MG63 (cell line): ENCODE results near the gene TMC4. TPM values are rescaled to one million over a fixed set of nuclear protein-coding genes. Genes with fewer than 3 reads are reported as not detected.
"Not testable (repeated sequence)": the region's sequence is repeated elsewhere in the genome, so short reads cannot be mapped to it uniquely, and the experiment has no call there.

Experiments used
- DNase-seq: peaks from one replicate; pipeline ENCODE4 v3.0.0-alpha.2; 2020
- H3K27me3 ChIP-seq: fragments of 250-450 bp; sonication (Bioruptor Pico); 2 replicates; pipeline ENCODE4 v1.5.1; 2020; ENCODE audit warnings: mild to moderate bottlenecking, moderate library complexity
- H3K36me3 ChIP-seq: fragments of 250-450 bp; sonication (Bioruptor Pico); 2 replicates; pipeline ENCODE4 v1.5.1; 2020; ENCODE audit warnings: mild to moderate bottlenecking, moderate library complexity
- H3K4me3 ChIP-seq: fragments of 250-450 bp; sonication (Bioruptor Pico); 2 replicates; pipeline ENCODE4 v1.5.1; 2020; ENCODE audit warnings: mild to moderate bottlenecking, moderate library complexity
- H3K9me3 ChIP-seq: fragments of 250-450 bp; sonication (Bioruptor Pico); 2 replicates; pipeline ENCODE4 v1.5.1; 2020; ENCODE audit warnings: mild to moderate bottlenecking, moderate library complexity
- total RNA-seq: library from RNA; depleted of rRNA; stranded (reverse); fragments of >200 nt; shearing (Covaris generic); gene quantifications from 2 replicates; pipeline ENCODE4 v1.2.3, GENCODE V29; 2014; ENCODE audit warnings: low replicate concordance

TMC4 gene
- total RNA-seq, 1 experiment from 2014 or later, result not detected

GRCh38 chr19:54189735-54190502 is 17.0 kb upstream of the TMC4 start:
- peak; percentile 99 for DNase-seq
- Histone ChIP-seq H3K4me3 (peak overlapping the region; percentile 84), H3K36me3 (peaks cover 24% of the 10 kb centered on the region), H3K27me3 (no peaks in the 10 kb centered on the region), H3K9me3 (no peaks in the 10 kb centered on the region)

- H3K9me3 ChIP-seq, result no peaks in the 10 kb centered on the region
- no peak for DNase-seq
- peaks cover 21% of the 10 kb centered on the region for H3K36me3 ChIP-seq
- peak within 1 kb of the TSS; percentile 84 for H3K4me3 ChIP-seq
- no peaks in the 10 kb centered on the region for H3K27me3 ChIP-seq
Observed at GRCh38 chr19:54189145-54189734, 16.3 kb upstream of the TMC4 start, which contains the start of gene MBOAT7. TSS of gene MBOAT7 (minus strand) at chr19:54189580. CDS start at chr19:54188508, 1,072 bp downstream.

- DNase-seq, result no peak
- Histone ChIP-seq H3K27me3 (no peaks in the 10 kb centered on the region), H3K9me3 (no peaks in the 10 kb centered on the region), H3K36me3 (peaks cover 15% of the 10 kb centered on the region), H3K4me3 (peak overlapping the region; percentile 84)
Observed at GRCh38 chr19:54188215-54188871, 15.4 kb upstream of the TMC4 start.

- H3K27me3 ChIP-seq, result no peaks in the 10 kb centered on the region
- no peak overlapping the region for H3K4me3 ChIP-seq
- H3K9me3 ChIP-seq, result no peaks in the 10 kb centered on the region
- H3K36me3 ChIP-seq, result peaks cover 7% of the 10 kb centered on the region
- no peak for DNase-seq
Observed at GRCh38 chr19:54186934-54187381, 14.0 kb upstream of the TMC4 start.

GRCh38 chr19:54186351-54186750 is 13.4 kb upstream of the TMC4 start:
- Histone ChIP-seq H3K4me3 (no peak overlapping the region), H3K27me3 (no peaks in the 10 kb centered on the region), H3K36me3 (peaks cover 7% of the 10 kb centered on the region), H3K9me3 (no peaks in the 10 kb centered on the region)
- no peak for DNase-seq

- no peak overlapping the region for H3K4me3 ChIP-seq
- no peak for DNase-seq
- no peaks in the 10 kb centered on the region for H3K27me3 ChIP-seq
- peaks cover 13% of the 10 kb centered on the region for H3K36me3 ChIP-seq
- no peaks in the 10 kb centered on the region for H3K9me3 ChIP-seq
Observed at GRCh38 chr19:54183431-54183830, 10.5 kb upstream of the TMC4 start.

- peaks cover 18% of the 10 kb centered on the region for H3K36me3 ChIP-seq
- not testable (repeated sequence) for H3K9me3 ChIP-seq, H3K4me3 ChIP-seq, H3K27me3 ChIP-seq, DNase-seq
Observed at GRCh38 chr19:54181894-54182293, 8.9 kb upstream of the TMC4 start.

GRCh38 chr19:54180691-54181091 is 7.7 kb upstream of the TMC4 start:
- Histone ChIP-seq H3K36me3 (peaks cover 18% of the 10 kb centered on the region), H3K27me3 (no peaks in the 10 kb centered on the region), H3K4me3 (no peak overlapping the region), H3K9me3 (no peaks in the 10 kb centered on the region)
- no peak for DNase-seq

- H3K4me3 ChIP-seq, result no peak overlapping the region
- DNase-seq, result no peak
- H3K27me3 ChIP-seq, result no peaks in the 10 kb centered on the region
- no peaks in the 10 kb centered on the region for H3K9me3 ChIP-seq
- peaks cover 18% of the 10 kb centered on the region for H3K36me3 ChIP-seq
Observed at GRCh38 chr19:54179921-54180461, 7.0 kb upstream of the TMC4 start.

GRCh38 chr19:54179262-54179852 is 6.4 kb upstream of the TMC4 start:
- Histone ChIP-seq H3K4me3 (no peak overlapping the region), H3K27me3 (no peaks in the 10 kb centered on the region), H3K9me3 (no peaks in the 10 kb centered on the region), H3K36me3 (peaks cover 18% of the 10 kb centered on the region)
- DNase-seq, result no peak

- no peak for DNase-seq
Observed at GRCh38 chr19:54178581-54179261, 5.8 kb upstream of the TMC4 start.

GRCh38 chr19:54173951-54174834 is 1.2 kb upstream of the TMC4 start:
- Histone ChIP-seq H3K36me3 (peaks cover 18% of the 10 kb centered on the region), H3K4me3 (no peak overlapping the region), H3K27me3 (no peaks in the 10 kb centered on the region), H3K9me3 (no peaks in the 10 kb centered on the region)
- no peak for DNase-seq

More at GRCh38 chr19:54178581-54179261, 5.8 kb upstream of the TMC4 start:
- H3K36me3 ChIP-seq, result peaks cover 18% of the 10 kb centered on the region
- no peaks in the 10 kb centered on the region for H3K27me3 ChIP-seq
- no peak overlapping the region for H3K4me3 ChIP-seq
- no peaks in the 10 kb centered on the region for H3K9me3 ChIP-seq

GRCh38 chr19:54173359-54173699 is 369 bp upstream of the TMC4 start:
- DNase-seq, result no peak
- H3K27me3 ChIP-seq, result no peaks in the 10 kb centered on the region
- H3K4me3 ChIP-seq, result no peak overlapping the region
- H3K36me3 ChIP-seq, result peaks cover 11% of the 10 kb centered on the region
- H3K9me3 ChIP-seq, result no peaks in the 10 kb centered on the region

- not testable (repeated sequence) for H3K27me3 ChIP-seq, H3K36me3 ChIP-seq, DNase-seq, H3K4me3 ChIP-seq, H3K9me3 ChIP-seq
Observed at GRCh38 chr19:54171736-54172431, 1.1 kb downstream of the TMC4 start.

- H3K9me3 ChIP-seq, result peaks cover 5% of the 10 kb centered on the region; the same call in 1 of the 2 replicates
- no peaks in the 10 kb centered on the region for H3K36me3 ChIP-seq
- peaks cover 5% of the 10 kb centered on the region for H3K27me3 ChIP-seq
- H3K4me3 ChIP-seq, result no peak overlapping the region
- DNase-seq, result no peak
Observed at GRCh38 chr19:54169149-54169740, 3.7 kb downstream of the TMC4 start.
